SK-N-SH (cell line): ENCODE measurements around the gene PACC1. TPM values are rescaled to one million over a fixed set of nuclear protein-coding genes. Genes with fewer than 3 reads are reported as not detected.

Source experiments
- CTCF ChIA-PET: fragments of 300-600, 350-600 bp; formaldehyde crosslinking; extraction: SDS; loops from one replicate; lab custom pipeline; 2021; lab: Yijun Ruan, JAX
- POLR2A ChIA-PET: fragments of 350-600 bp; sonication (Branson Sonifier 250); formaldehyde crosslinking; extraction: SDS; loops from one replicate; lab custom pipeline; 2020; ENCODE audit warnings: antibody characterized with exemption, inconsistent platforms; lab: Yijun Ruan, JAX
- DNase-seq: peaks from one replicate; pipeline ENCODE4 v3.0.0; 2012
- H2AFZ ChIP-seq: fragments of 200-600 bp; sonication (generic); 2 replicates; pipeline ENCODE4 v1.8.1; 2016; ENCODE audit warnings: antibody characterized with exemption, mild to moderate bottlenecking, low read depth
- H3F3A ChIP-seq: fragments of 200-600 bp; sonication (generic); replicated peaks from 2 replicates; pipeline ENCODE3; 2016; ENCODE audit warnings: antibody characterized with exemption, mild to moderate bottlenecking; ENCODE audit not compliant: insufficient read depth
- H3K27ac ChIP-seq, 2 experiments: fragments of 200-500 bp in 1 of 2; fragments of 200-600 bp in 1 of 2; sonication (Bioruptor generic) in 1 of 2; sonication (generic), shearing (Covaris generic) in 1 of 2; 2 replicates each; pipeline versions ENCODE4 v1.5.1 to v1.6.1; 2014 to 2016; ENCODE audit warnings: low read depth in 2 of 2, inconsistent platforms in 1 of 2, low read length in 1 of 2, mild to moderate bottlenecking in 1 of 2, mixed read lengths in 1 of 2
- H3K27me3 ChIP-seq: fragments of 200-600 bp; sonication (generic), shearing (Covaris generic); 2 replicates; pipeline ENCODE4 v1.6.1; 2016; ENCODE audit warnings: mixed run types; ENCODE audit not compliant: insufficient read depth
- H3K36me3 ChIP-seq, 2 experiments: fragments of 200-500 bp in 1 of 2; fragments of 200-600 bp in 1 of 2; sonication (Bioruptor generic) in 1 of 2; sonication (generic) in 1 of 2; replicated peaks in 1 of 2; 2 replicates each; pipeline versions ENCODE3 to v1.5.1; 2014 to 2016; ENCODE audit warnings: low read length in 1 of 2, mild to moderate bottlenecking in 1 of 2; ENCODE audit not compliant: insufficient read depth in 2 of 2, control insufficient read depth in 1 of 2
- H3K4me1 ChIP-seq, 2 experiments: fragments of 200-500 bp in 1 of 2; fragments of 200-600 bp in 1 of 2; sonication (Bioruptor generic) in 1 of 2; sonication (generic), shearing (Covaris generic) in 1 of 2; 2 replicates each; pipeline versions ENCODE4 v1.5.1 to v1.6.1; 2014 to 2016; ENCODE audit warnings: low read depth in 1 of 2, low read length in 1 of 2, mixed run types in 1 of 2; ENCODE audit not compliant: insufficient read depth in 2 of 2, control insufficient read depth in 1 of 2
- H3K4me2 ChIP-seq: fragments of 200-600 bp; sonication (generic), shearing (Covaris generic); 2 replicates; pipeline ENCODE4 v1.6.1; 2017; ENCODE audit warnings: mixed run types
- H3K4me3 ChIP-seq, 2 experiments: fragments of 200-500 bp in 1 of 2; fragments of 200-600 bp in 1 of 2; sonication (Bioruptor generic) in 1 of 2; sonication (generic), shearing (Covaris generic) in 1 of 2; 2 replicates each; pipeline versions ENCODE4 v1.5.1 to v1.8.1; 2014 to 2016; ENCODE audit warnings: low read depth in 2 of 2, inconsistent platforms in 1 of 2, low read length in 1 of 2, mild to moderate bottlenecking in 1 of 2, mixed read lengths in 1 of 2, moderate library complexity in 1 of 2
- H3K79me2 ChIP-seq: fragments of 200-600 bp; sonication (generic); 2 replicates; pipeline ENCODE4 v1.8.1; 2017; ENCODE audit warnings: mild to moderate bottlenecking; ENCODE audit not compliant: insufficient read depth
- H3K9ac ChIP-seq: fragments of 200-600 bp; sonication (generic); 2 replicates; pipeline ENCODE4 v1.6.1; 2017; ENCODE audit warnings: mixed run types
- H3K9me2 ChIP-seq: fragments of 200-600 bp; sonication (generic); 2 replicates; pipeline ENCODE4 v1.6.1; 2017; ENCODE audit warnings: mixed run types
- H3K9me3 ChIP-seq: fragments of 200-600 bp; sonication (generic); 2 replicates; pipeline ENCODE4 v1.6.1; 2017; ENCODE audit warnings: mixed run types, mild to moderate bottlenecking, moderate library complexity
- H4K20me1 ChIP-seq: fragments of 200-600 bp; sonication (generic); 2 replicates; pipeline ENCODE4 v1.6.1; 2017; ENCODE audit warnings: mild to moderate bottlenecking, mixed run types; ENCODE audit not compliant: insufficient read depth
- CTCF ChIP-seq: fragments of 200-600 bp; sonication (generic); IDR thresholded peaks from 2 replicates; pipeline ENCODE4 v1.6.1; 2017; ENCODE audit warnings: antibody characterized with exemption, mild to moderate bottlenecking, moderate library complexity
- ELF1 ChIP-seq: IDR thresholded peaks from 2 replicates; pipeline ENCODE4 v1.4.0; 2012
- GATA2 ChIP-seq: sonication (generic); formaldehyde crosslinking; IDR thresholded peaks from 2 replicates; pipeline ENCODE4 v1.5.0; 2020; ENCODE audit warnings: mild to moderate bottlenecking, missing genetic modification reagents
- IRF3 ChIP-seq: fragments of 150-350 bp; IDR thresholded peaks from 2 replicates; pipeline ENCODE4 v1.6.1; 2016; ENCODE audit warnings: mild to moderate bottlenecking, low read depth, low read length
- MAX ChIP-seq: IDR thresholded peaks from 2 replicates; pipeline ENCODE4 v1.4.0; 2012; ENCODE audit warnings: low read depth
- MEF2A ChIP-seq: IDR thresholded peaks from 2 replicates; pipeline ENCODE4 v1.4.0; 2012; ENCODE audit warnings: low read depth, borderline replicate concordance
- NFIC ChIP-seq: IDR thresholded peaks from 2 replicates; pipeline ENCODE4 v1.4.0; 2012; ENCODE audit warnings: borderline replicate concordance
- POLR2AphosphoS5 ChIP-seq: IDR thresholded peaks from 2 replicates; pipeline ENCODE4 v1.6.1; 2012; ENCODE audit warnings: low read depth, low read length
- RAD21 ChIP-seq: IDR thresholded peaks from 2 replicates; pipeline ENCODE4 v1.6.1; 2012; ENCODE audit warnings: mild to moderate bottlenecking, low read length
- REST ChIP-seq: IDR thresholded peaks from 2 replicates; pipeline ENCODE4 v1.6.1; 2012; ENCODE audit warnings: mild to moderate bottlenecking, low read depth, low read length, moderate library complexity
- RFX5 ChIP-seq: IDR thresholded peaks from 2 replicates; pipeline ENCODE4 v1.6.1; 2012; ENCODE audit warnings: mild to moderate bottlenecking, improper control_type of control experiment, low read length
- TAF1 ChIP-seq: IDR thresholded peaks from 2 replicates; pipeline ENCODE4 v1.6.1; 2012; ENCODE audit warnings: low read depth, mild to moderate bottlenecking, low read length, moderate library complexity, borderline replicate concordance
- USF1 ChIP-seq: IDR thresholded peaks from 2 replicates; pipeline ENCODE4 v1.4.0; 2012; ENCODE audit warnings: low read depth, borderline replicate concordance
- ZBTB33 ChIP-seq: IDR thresholded peaks from 2 replicates; pipeline ENCODE4 v1.4.0; 2012; ENCODE audit warnings: low read depth, borderline replicate concordance
- WGBS: methylation state at CpG from one replicate; pipeline ENCODE4 v1.1.6; 2017; ENCODE audit warnings: low lambda C conversion rate; 5-methylcytosine and 5-hydroxymethylcytosine counted together
- polyA plus RNA-seq, 3 experiments: library from polyadenylated mRNA; depleted of rRNA; stranded (reverse); fragments of >200 nt; gene quantifications; 2 replicates each; pipeline ENCODE4 v1.2.3, GENCODE V29; 2012

Gene PACC1
- polyA plus RNA-seq, 1 of the 3 experiments (the other 2 are of a cell fraction): 23.1 TPM

GRCh38 chr1:212414328-212415106 lies at the start of gene PACC1 (continued):
- TF ChIP-seq RFX5 (no peak), CTCF (no peak), MAX (peak; percentile 60), NFIC (no peak), REST (no peak)
- TF ChIP-seq, all 33 proteins: peak for 7

GRCh38 chr1:212463565-212464285 lies 49.0 kb upstream of the PACC1 start:
- 67% methylated on average over 4 of the region's 7 CpGs for WGBS
- Histone ChIP-seq H3K27ac (no peak overlapping the region), H3K36me3 (no peaks in the 10 kb centered on the region), H3K27me3 (no peaks in the 10 kb centered on the region), H3K4me3 (no peak overlapping the region), H4K20me1 (no peaks in the 10 kb centered on the region), H2AFZ (no peak overlapping the region), H3K79me2 (no peaks in the 10 kb centered on the region), H3K9ac (no peak overlapping the region), H3K4me1 (no peaks in the 10 kb centered on the region), H3K4me2 (no peak overlapping the region), H3K9me3 (no peaks in the 10 kb centered on the region), H3F3A (no peaks in the 10 kb centered on the region), H3K9me2 (no peaks in the 10 kb centered on the region)
- ChIA-PET CTCF (interaction anchor here (0.6 to 7.7 kb wide), 9 partner anchors 9 to 429 kb away, joined by 3 to 72 read pairs (median 5); no protein-coding TSS in a partner anchor), POLR2A (interaction anchor here (0.6 kb wide), 2 partner anchors 11 to 333 kb away, joined by 3 read pairs; no protein-coding TSS in a partner anchor)
- TF ChIP-seq POLR2AphosphoS5 (no peak), TAF1 (no peak), MEF2A (no peak), ELF1 (no peak), RAD21 (no peak), ZBTB33 (no peak), GATA2 (CRISPR knock-in tag) (no peak), USF1 (no peak), REST (no peak), IRF3 (no peak)
- no peak for DNase-seq
